Activated CD4-positive, CD25-positive, alpha-beta regulatory T cell (primary cell): ENCODE data around the gene TPST1.

Experiments
- DNase-seq, 4 experiments: peaks; one replicate each; lab custom pipeline; 2025; lab: John Stamatoyannopoulos, UW

TPST1 gene

GRCh38 chr7:66238773-66239466 lies 33.8 kb downstream of the TPST1 start:
- no peak for DNase-seq

GRCh38 chr7:66239467-66239856 lies 34.3 kb downstream of the TPST1 start:
- DNase-seq, result no peak

GRCh38 chr7:66245008-66245407 lies 39.9 kb downstream of the TPST1 start:
- no peak for DNase-seq

GRCh38 chr7:66246554-66247171 lies 41.5 kb downstream of the TPST1 start:
- DNase-seq, result no peak

GRCh38 chr7:66247380-66248078 lies 42.4 kb downstream of the TPST1 start:
- DNase-seq, result no peak

GRCh38 chr7:66250711-66251110 lies 45.6 kb downstream of the TPST1 start:
- DNase-seq, result no peak

GRCh38 chr7:66255534-66256100 lies 50.5 kb downstream of the TPST1 start:
- no peak for DNase-seq

GRCh38 chr7:66256281-66256680 lies 51.1 kb downstream of the TPST1 start:
- no peak for DNase-seq

- DNase-seq, result no peak
These were observed 52.3 kb downstream of the TPST1 start for GRCh38 chr7:66257481-66257880.

- no peak for DNase-seq
These were observed 53.3 kb downstream of the TPST1 start for GRCh38 chr7:66258409-66258808.

GRCh38 chr7:66261941-66262340 lies 56.8 kb downstream of the TPST1 start:
- DNase-seq, result no peak

- no peak for DNase-seq
These were observed 58.8 kb downstream of the TPST1 start for GRCh38 chr7:66263936-66264335.

GRCh38 chr7:66265566-66265965 lies 60.4 kb downstream of the TPST1 start:
- no peak for DNase-seq

GRCh38 chr7:66267249-66267648 lies 62.1 kb downstream of the TPST1 start:
- DNase-seq, result no peak

GRCh38 chr7:66269978-66270377 lies 64.8 kb downstream of the TPST1 start:
- no peak for DNase-seq

GRCh38 chr7:66272321-66272720 lies 67.2 kb downstream of the TPST1 start:
- no peak for DNase-seq

GRCh38 chr7:66276363-66276762 lies 71.2 kb downstream of the TPST1 start:
- no peak for DNase-seq

GRCh38 chr7:66277492-66277891 lies 72.4 kb downstream of the TPST1 start:
- DNase-seq, result no peak

- DNase-seq, result no peak
These were observed 74.8 kb downstream of the TPST1 start for GRCh38 chr7:66279912-66280311.

GRCh38 chr7:66281678-66282590 lies 76.8 kb downstream of the TPST1 start:
- no peak for DNase-seq

- DNase-seq, result no peak
These were observed 77.4 kb downstream of the TPST1 start for GRCh38 chr7:66282591-66282935.
